GM18907 (cell line): ENCODE data around the gene EDNRB.
"Not testable (repeated sequence)": the region's sequence is repeated elsewhere in the genome, so short reads cannot be mapped to it uniquely, and the experiment has no call there.

ENCODE experiments used
- ATAC-seq: cut with Tn5 transposase; IDR thresholded peaks from one replicate; pipeline ENCODE4 v1.9.1; 2021; ENCODE audit warnings: mild to moderate bottlenecking, moderate library complexity; ENCODE audit not compliant: unreplicated experiment

Gene EDNRB

GRCh38 chr13:77848050-77848449 is 70.6 kb downstream of the EDNRB start:
- ATAC-seq, result not testable (repeated sequence)

- ATAC-seq, result peak; percentile 85
Measured at GRCh38 chr13:77846173-77846572, 72.5 kb downstream of the EDNRB start.
